HG03439 (cell line): ENCODE data around the gene PEX14.
A peak's percentile ranks its signal among the peaks of the same experiment; 100 is the strongest.
"Not testable (repeated sequence)": the region's sequence is repeated elsewhere in the genome, so short reads cannot be mapped to it uniquely, and the experiment has no call there.

Experiments used
- ATAC-seq: cut with Tn5 transposase; IDR thresholded peaks from one replicate; pipeline ENCODE4 v1.9.1; 2021; ENCODE audit warnings: mild to moderate bottlenecking, moderate library complexity; ENCODE audit not compliant: unreplicated experiment

Gene PEX14, protein sequence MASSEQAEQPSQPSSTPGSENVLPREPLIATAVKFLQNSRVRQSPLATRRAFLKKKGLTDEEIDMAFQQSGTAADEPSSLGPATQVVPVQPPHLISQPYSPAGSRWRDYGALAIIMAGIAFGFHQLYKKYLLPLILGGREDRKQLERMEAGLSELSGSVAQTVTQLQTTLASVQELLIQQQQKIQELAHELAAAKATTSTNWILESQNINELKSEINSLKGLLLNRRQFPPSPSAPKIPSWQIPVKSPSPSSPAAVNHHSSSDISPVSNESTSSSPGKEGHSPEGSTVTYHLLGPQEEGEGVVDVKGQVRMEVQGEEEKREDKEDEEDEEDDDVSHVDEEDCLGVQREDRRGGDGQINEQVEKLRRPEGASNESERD

DNA sequence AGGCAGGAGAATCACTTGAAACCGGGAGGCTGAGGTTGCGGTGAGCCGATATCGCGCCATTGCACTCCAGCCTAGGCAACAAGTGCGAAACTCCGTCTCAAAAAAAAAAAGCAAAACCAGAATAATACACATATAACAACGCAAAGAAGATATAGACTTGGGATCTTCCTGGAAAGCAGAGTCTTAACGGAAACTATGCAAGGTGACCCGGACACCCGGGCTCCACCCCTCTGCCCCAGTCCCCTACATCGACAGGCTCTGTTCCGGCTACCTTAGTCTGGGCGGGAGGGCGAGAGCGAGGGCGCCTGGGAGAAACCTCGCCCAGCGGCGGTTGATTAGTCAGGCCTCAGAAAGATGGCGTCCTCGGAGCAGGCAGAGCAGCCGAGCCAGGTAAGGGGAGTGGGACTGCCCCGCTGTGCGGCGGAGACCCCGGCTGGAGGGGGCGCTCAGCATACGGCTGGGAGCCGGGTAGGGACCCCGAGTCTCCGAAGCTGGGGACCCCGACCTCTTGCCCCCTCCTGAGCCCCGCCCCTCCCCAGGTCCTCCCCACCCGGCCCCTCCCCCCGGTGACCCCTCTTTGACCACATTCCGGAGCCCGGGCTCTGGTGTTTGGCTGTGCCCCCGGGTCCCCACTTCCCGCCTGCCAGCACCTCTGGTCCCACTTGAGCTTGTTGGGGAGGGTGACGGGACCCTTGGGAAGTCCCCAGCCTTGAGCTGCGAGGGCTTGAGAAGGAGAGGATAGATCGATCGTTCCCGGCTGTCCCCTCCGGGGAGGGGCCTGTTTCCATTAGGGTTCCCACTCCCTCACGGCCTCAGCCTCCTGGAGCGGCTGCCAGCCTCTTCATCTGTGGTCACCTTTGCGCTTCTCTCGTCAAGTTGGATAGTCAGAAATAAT is at the start of gene PEX14:
TSS of gene PEX14 (plus strand) at position 338 of the 895 bp plus-strand sequence. CDS start at position 355, 17 bp downstream.
- peak; percentile 64 for ATAC-seq

DNA sequence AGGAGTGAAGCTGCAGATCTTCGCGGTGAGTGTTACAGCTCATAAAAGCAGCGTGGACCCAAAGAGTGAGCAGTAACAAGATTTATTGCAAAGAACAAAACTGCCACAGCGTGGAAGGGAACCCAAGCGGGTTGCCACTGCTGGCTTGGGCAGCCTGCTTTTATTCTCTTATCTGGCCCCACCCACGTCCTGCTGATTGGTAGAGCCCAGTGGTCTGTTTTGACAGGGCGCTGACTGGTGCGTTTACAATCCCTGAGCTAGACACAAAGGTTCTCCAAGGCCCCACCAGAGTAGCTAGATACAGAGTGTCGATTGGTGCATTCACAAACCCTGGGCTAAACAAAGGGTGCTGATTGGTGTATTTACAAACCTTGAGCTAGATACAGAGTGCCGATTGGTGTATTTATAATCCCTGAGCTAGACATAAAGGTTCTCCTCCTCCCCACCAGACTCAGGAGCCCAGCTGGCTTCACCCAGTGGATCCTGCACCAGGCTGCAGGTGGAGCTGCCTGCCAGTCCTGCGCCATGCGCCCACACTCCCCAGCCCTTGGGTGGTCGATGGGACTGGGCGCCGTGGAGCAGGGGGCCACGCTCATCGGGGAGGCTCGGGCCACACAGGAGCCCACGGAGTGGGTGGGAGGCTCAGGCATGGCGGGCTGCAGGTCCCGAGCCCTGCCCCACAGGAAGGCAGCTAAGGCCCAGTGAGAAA is 48.8 kb upstream of the PEX14 start:
- ATAC-seq: not testable (repeated sequence)

DNA sequence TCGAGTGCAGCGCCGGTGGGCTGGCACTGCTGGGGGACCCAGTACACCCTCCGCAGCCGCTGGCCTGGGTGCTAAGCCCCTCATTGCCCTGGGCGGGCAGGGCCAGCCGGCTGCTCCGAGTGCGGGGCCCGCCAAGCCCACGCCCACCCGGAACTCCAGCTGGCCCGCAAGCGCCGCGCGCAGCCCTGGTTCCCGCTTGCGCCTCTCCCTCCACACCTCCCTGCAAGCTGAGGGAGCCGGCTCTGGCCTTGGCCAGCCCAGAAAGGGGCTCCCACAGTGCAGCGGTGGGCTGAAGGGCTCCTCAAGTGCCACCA is 48.3 kb upstream of the PEX14 start:
- ATAC-seq: not testable (repeated sequence)

DNA sequence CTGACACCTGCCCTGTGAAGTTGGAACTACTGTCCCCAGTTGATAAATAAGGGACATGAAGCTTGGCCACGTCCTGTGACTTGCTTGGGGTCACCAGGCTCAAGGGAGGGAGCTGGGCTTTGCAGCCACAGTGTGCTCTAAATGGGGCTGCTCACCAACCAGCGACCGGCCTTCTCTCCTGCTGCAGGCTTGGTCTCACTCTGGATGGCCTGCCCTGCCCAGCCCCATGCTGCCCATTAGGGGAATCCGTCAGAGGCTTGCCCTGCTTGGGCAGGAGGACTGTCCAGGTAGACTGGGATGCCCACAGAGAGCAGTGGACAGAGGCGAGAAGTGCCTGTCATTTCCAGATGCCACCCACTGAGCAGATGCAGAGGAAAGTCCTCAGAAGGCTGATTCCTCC is 45.8 kb upstream of the PEX14 start:
- ATAC-seq: no peak

DNA sequence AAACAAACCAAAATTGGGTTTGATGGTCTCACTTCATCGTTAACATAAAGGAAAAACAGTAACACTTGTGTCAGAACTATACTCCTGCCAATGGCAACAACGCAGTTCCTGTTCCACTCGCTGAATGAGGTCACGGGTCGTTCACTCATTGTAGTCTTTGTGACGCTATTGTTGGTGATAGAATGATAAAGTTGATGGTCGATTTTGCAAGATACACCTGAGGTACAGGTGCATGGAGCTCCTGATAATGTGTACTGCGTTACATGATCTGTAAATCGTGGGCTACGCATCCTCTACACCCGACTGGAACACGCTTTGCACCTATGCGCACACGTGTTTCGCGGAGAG is 44.9 kb upstream of the PEX14 start:
- no peak for ATAC-seq

DNA sequence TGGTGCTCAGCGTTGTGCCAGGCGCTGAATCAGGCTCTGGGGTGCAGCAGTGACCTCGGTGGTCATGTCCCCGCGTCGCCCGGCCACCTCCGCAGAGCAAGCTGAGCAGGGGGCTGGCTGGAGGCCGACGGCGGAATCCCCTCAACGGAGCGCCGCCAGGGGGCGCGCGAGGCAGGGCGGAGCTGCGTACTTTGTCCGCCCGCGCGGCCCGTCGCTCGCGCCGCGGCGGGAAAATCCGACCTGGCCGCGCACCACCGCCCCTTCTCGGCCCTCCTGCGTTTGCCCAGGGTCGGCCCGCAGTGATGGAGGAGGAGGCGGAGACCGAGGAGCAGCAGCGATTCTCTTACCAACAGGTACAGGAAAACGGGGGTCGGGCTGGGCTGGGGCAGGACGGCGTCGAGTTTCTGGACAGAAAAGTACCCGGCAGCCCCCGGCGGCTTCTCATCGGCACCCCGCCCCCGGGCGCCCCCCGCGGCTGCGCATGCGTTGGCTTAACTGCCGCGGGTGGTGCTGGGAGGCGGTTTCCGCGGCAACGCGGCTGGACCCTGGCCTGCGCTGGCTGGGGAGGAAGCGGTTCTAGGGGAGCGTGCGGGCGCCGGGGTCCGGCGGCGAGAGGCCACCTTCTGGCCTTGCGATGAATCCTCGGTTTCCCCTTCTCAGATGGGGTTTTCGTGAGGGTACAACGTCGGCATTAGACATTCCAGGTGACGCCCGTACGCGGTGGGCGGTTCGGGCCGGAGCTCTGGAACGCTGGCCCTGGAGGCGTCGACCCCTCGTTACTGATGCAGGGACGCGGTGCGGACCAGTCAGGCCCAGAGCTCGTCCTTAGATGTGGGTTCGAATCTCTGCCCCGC is 44.3 kb upstream of the PEX14 start, which contains the start of gene CENPS:
TSS of gene CENPS (plus strand) at position 218 of the 854 bp plus-strand sequence. CDS start at position 303, 85 bp downstream.
- peak; percentile 84 for ATAC-seq

DNA sequence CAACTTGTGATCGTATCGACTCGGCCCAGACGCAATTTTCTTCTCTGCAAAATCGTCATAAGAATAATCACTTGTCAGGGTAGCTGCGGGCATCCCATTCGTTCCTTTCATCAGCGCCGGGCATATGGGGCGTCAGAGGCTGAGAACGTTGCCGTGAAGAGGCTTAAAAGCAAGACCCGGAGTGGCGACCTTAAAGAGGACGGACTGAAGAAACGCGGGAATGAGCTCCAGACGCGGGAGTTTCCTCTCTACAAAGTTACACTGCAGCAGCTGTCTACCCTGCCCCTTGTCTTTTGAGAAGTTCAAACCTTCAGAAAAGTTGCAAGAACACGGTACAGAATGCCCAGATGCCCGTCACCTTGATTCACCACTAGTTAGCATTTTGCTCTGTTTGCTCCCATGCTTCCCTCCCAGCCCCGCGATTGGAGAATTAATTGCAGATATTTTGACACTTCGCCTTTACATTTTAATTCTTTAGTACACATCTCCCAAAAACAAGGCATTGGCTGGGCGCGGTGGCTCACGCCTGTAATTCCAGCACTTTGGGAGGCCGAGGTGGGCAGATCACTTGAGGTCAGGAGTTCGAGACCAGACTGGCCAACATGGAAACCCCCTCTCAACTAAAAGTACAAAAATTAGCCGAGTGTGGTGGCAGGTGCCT is 43.5 kb upstream of the PEX14 start:
- ATAC-seq: no peak

DNA sequence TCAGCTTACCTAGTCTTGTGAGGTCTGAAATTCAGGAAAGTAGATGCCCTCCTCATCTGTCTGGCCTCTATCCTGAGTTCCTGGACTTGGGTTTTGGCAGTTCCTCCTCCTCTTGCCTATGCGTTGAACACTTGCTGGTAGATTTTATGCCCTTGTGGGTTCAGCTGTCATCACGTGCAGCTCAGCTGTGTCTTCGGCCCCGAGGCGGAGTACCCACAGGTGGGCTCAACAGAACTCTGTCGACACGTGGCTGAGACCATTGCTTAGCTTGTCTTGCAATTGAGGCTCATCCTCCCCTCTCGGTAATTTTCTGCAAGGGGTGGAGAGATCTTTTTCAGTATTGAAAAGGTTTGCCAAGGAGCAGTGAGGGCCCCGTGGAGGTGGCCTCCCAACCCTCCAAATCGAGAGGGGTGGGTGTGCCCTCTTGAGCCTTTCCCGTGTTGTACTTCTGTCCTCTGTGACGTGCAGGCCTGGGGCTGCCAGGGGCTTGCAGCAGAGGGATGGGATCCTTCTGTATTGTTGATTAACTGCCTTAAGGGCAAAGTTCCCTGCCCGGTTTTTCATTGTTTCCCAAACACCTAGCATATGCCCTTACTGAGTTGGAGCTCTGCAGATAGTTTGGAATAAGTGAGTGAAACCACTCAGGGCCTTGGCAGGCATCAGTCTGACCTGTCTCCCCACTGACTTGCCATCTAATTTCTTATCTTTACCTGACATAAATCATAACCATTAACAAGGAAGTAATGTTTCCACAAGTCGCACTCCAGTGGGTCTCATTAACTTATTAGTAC is 41.6 kb upstream of the PEX14 start:
- no peak for ATAC-seq

DNA sequence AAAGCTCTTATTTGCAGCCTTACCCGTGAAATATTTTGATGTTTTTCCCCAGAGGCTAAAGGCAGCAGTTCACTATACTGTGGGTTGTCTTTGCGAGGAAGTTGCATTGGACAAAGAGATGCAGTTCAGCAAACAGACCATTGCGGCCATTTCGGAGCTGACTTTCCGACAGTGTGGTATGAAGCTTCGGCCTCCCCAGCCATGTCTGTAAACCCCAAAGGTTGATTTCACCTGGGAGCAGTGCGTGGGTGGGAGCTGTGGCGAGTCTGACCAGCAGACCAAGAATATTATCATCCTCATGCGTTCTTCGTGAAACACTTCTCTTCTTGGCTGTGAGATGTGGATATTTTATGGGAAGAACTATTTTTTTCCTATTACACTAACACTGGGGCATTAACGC is 41.0 kb upstream of the PEX14 start:
- ATAC-seq: no peak

DNA sequence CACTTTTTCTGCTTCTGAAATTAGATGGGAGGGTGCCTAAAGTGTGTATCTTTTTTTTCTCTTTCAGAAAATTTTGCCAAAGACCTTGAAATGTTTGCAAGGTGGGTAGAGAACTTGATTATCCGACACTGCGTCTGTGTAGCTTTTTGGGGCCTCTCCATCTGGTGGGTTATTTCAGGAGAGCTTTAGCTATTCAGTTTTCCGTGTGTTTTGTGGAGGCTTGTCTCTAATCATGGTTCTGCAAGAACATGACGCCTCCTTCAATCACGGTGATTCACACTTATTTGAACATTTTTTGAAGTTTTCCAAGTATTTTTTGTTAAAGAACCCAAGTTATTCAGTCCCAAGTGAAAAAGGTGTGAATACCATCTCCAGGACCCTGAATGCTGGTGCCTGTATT is 40.2 kb upstream of the PEX14 start:
- no peak for ATAC-seq

DNA sequence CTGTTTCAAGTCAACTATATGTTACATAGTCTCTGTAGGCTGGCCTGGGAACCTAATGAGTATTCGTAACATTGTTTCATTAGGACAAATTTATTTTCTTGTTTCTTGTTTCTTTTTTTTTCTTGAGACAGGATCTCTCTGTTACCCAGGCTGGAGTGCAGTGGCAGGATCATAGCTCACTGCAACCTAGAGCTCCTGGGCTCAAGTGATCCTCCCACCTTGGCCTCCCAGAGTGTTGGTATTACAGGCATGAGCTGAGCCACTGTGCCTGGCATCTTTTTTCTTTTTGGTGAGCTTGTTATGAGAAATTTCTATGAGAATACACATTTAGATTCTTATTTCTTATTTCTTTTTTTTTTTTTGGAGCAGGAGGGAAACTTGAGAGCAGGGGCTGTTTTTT is 37.7 kb upstream of the PEX14 start:
- ATAC-seq: no peak

DNA sequence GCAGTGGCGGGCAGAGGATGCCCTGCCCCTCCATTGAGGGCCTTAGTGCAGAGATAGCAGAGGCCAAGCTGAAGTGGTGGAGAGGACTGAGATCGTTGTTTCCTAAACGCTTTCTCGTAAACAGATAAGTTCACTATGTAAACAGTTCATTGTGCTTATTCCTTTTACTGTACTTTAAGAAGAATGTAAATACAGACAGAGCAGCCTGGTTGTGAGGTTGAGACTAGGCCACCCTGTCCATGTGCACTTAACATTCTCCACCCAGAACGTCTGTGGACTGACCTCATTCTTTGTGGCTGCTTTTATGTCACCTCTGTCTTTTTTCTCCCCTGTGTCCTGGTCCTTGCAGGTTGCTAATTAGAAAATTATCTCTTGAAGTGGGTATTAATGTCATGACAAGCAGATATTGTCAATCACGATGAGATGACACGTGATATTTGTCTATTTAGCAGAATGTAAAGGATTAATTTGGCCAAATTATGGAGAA is 36.0 kb upstream of the PEX14 start:
- ATAC-seq: no peak

DNA sequence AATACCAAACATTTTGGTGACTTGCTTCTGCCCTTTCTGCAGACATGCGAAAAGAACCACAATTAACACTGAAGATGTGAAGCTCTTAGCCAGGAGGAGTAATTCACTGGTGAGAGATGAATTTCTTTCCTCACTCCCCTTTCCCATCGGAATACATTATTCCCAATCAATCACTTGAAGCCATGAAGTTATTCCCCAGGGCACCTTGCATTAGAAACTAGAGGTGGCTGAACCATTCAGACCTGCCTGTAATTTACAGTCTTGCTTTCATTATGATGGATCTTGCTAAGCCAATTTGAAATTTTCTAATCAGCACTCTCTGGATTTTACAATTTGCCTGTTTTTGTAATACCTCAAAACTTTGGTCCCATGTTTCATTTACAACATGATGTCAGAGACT is 34.4 kb upstream of the PEX14 start:
- no peak for ATAC-seq

DNA sequence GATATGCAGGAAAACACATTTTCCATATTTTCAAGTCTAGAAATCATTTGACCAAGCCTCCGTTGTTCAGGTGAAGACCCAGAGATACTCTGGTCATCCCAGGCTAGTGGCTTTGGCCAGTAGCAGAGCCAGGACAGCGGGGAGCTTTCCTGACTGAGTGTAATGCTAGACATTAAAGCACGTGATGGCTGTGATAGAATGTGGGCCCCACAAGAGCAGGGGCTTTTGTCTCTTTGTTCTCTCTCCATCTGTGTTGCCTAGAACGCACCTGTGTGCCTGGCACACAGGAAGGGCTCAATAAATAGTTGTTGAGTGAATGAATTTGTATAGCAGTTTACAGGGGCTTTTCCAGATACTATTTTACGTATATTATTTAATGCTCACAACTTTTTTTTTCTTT is 34.0 kb upstream of the PEX14 start:
- no peak for ATAC-seq

DNA sequence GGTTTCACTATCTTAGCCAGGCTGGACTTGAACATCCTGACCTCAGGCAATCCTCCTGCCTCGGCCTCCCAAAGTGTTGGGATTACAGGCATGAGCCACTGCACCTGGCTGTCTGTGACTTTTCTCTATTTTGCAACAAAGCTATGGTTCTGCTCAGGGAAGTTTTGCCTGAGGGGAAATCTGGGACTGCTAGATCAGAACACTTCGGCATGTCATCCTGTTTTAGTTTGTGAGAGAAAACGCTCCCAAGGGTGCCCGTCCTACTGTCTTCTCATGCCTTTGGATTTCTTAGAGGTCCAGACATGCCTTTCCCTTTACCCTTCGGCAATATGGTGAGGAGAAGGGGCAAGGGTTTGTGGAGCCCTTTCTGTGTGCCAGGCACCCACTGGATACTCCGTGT is 30.5 kb upstream of the PEX14 start:
- no peak for ATAC-seq

DNA sequence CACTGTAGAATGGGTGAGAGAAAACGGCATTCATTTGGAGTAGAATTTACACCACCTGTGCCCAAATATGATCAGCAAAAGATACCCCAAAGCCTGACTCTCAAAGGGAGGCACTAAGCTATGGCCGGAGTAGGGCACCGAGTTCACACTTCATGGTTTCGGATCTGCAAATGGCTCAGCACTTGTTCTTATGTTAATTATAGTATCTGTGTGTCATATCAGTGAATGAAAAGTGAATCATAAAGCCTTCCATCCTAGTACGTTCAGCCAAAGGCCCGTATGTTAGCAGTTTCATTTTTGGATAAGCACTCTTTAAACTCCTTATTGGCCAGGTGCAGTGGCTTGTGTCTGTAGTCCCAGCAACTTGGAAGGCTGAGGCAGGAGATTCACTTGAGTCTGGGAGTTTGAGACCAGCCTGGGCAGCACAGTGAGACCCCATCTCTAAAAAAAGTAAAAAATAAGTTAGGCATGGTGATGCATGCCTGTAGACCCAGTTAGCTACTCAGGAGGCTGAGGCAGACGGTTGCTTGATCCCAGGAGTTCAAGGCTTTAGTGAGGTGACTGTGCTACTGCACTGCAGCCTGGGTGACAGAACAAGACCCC is 29.9 kb upstream of the PEX14 start:
- peak; percentile 53 for ATAC-seq

DNA sequence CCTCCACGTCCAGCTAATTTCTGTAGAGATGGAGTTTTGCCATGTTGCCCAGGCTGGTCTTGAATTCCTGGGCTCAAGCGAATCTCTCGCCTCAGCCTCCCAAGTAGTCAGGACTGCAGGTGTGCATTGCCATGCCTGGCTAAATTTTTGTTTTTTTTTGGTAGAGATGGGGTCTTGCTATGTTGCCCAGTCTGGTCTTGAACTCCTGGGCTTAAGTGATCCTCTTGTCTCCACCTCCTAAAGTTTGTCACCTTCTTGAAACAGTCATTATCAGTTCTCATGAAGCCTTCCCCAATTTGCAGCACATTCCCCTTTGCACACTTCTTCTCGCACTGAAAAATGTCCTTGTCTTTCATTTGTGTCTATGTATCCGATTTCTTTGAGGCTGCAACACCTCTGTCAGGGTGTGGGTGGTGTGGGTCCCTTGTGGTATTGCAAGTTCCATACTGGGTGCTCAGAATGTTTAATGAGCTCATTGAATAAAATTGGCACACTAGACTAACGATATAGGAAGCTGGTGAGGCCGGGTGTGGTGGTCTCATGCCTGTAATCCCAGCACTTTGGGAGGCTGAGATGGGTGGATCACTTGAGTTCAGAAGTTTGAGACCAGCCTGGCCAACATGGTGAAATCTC is 27.8 kb upstream of the PEX14 start:
- ATAC-seq: no peak

DNA sequence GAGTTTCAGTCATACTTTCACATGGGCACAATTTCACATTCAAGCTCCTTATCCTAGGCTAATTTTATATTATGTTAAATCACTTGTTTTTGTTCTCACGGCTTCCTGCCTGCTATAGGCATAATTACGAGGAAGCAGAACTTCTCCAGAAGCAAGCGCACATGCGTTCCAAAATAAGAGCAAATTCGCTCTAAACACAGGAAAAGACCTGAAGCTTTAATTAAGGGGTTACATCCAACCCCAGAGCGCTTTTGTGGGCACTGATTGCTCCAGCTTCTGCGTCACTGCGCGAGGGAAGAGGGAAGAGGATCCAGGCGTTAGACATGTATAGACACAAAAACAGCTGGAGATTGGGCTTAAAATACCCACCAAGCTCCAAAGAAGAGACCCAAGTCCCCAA is 25.0 kb upstream of the PEX14 start, which contains the start of gene CORT:
TSS of gene CORT (plus strand) at position 281 of the 400 bp plus-strand sequence. CDS start 193 bp downstream, outside the sequence.
- ATAC-seq: no peak
